OCI-LY7 (cell line): ENCODE results near the gene MACROD1. TPM values are rescaled to one million over a fixed set of nuclear protein-coding genes. Genes with fewer than 3 reads are reported as not detected.

Experiments
- BruUV-seq: library from RNA; stranded (reverse); fragments of 400-500 nt; replicated peaks from 2 replicates; lab custom pipeline; 2021; lab: Mats Ljungman, UMichigan
- CTCF ChIA-PET: fragments of 300-600 bp; sonication (Branson Sonifier 250); formaldehyde crosslinking; loops from one replicate; lab custom pipeline; 2022; ENCODE audit warnings: antibody characterized with exemption; ENCODE audit not compliant: unreplicated experiment; lab: Charles Lee
- POLR2A ChIA-PET: fragments of 300-600 bp; sonication (Branson Sonifier 250); formaldehyde crosslinking; loops from one replicate; lab custom pipeline; 2022; ENCODE audit warnings: antibody characterized with exemption; lab: Charles Lee
- DNase-seq: peaks from one replicate; pipeline ENCODE4 v3.0.0-alpha.2; 2015; ENCODE audit warnings: low spot score
- H2AFZ ChIP-seq: fragments of 200-600 bp; sonication (generic), shearing (Covaris generic); 2 replicates; pipeline ENCODE4 v1.6.1; 2014; ENCODE audit warnings: mild to moderate bottlenecking, antibody characterized with exemption, low read length, moderate library complexity
- H3K27ac ChIP-seq: fragments of 200-600 bp; sonication (generic); 2 replicates; pipeline ENCODE4 v1.5.1; 2014; ENCODE audit warnings: mixed run types, low read depth, mild to moderate bottlenecking, moderate library complexity, low read length, inconsistent platforms; ENCODE audit not compliant: poor library complexity, severe bottlenecking
- H3K36me3 ChIP-seq: fragments of 200-600 bp; sonication (generic); 2 replicates; pipeline ENCODE4 v1.6.1; 2014; ENCODE audit warnings: mild to moderate bottlenecking, antibody characterized with exemption, low read length, moderate library complexity, mixed read lengths; ENCODE audit not compliant: insufficient read depth
- H3K4me1 ChIP-seq: fragments of 200-600 bp; sonication (generic); 2 replicates; pipeline ENCODE4 v1.5.1; 2014; ENCODE audit warnings: mild to moderate bottlenecking, low read length; ENCODE audit not compliant: insufficient read depth, poor library complexity, severe bottlenecking
- H3K4me2 ChIP-seq: fragments of 200-600 bp; sonication (generic); 2 replicates; pipeline ENCODE4 v1.6.1; 2014; ENCODE audit warnings: mild to moderate bottlenecking, low read length
- H3K4me3 ChIP-seq: fragments of 200-600 bp; sonication (generic); 2 replicates; pipeline ENCODE4 v1.5.1; 2014; ENCODE audit warnings: mild to moderate bottlenecking, low read depth, low read length; ENCODE audit not compliant: poor library complexity, severe bottlenecking
- H3K79me2 ChIP-seq: fragments of 200-600 bp; sonication (generic); 2 replicates; pipeline ENCODE4 v1.6.1; 2016; ENCODE audit warnings: low read depth, mild to moderate bottlenecking, low read length, moderate library complexity, mixed read lengths; ENCODE audit not compliant: insufficient read depth
- H3K9me2 ChIP-seq: fragments of 200-600 bp; sonication (generic); 2 replicates; pipeline ENCODE4 v1.6.1; 2016; ENCODE audit warnings: mild to moderate bottlenecking, low read length, mixed read lengths; ENCODE audit not compliant: insufficient read depth
- H3K9me3 ChIP-seq: fragments of 200-600 bp; sonication (generic); 2 replicates; pipeline ENCODE4 v1.6.1; 2014; ENCODE audit warnings: mild to moderate bottlenecking, mixed run types, low read length, mixed read lengths
- H4K20me1 ChIP-seq: fragments of 200-600 bp; sonication (generic); 2 replicates; pipeline ENCODE4 v1.6.1; 2014; ENCODE audit warnings: mild to moderate bottlenecking, antibody characterized with exemption, low read length, moderate library complexity, mixed read lengths; ENCODE audit not compliant: insufficient read depth
- EZH2phosphoT487 ChIP-seq: fragments of 200-600 bp; sonication (generic); IDR thresholded peaks from 2 replicates; pipeline ENCODE4 v1.6.1; 2018; ENCODE audit warnings: low read depth, borderline replicate concordance, mild to moderate bottlenecking, mixed run types, antibody characterized with exemption, low read length, moderate library complexity, mixed read lengths
- intact Hi-C: fragments of 100-400 bp; cut with micrococcal nuclease; formaldehyde crosslinking; loops from one replicate; pipeline ENCODE4 v1.10.0; 2022; ENCODE audit not compliant: unreplicated experiment
- total RNA-seq, 2 experiments: library from RNA; depleted of rRNA in 1 of 2; stranded (reverse); fragments of >200 nt in 1 of 2; shearing (Covaris generic) in 1 of 2; gene quantifications; 2 replicates each; pipeline ENCODE4 v1.2.3, GENCODE V29; 2014 to 2022
- TF ChIP-seq, protein P1 (sequence below): fragments of 200-600 bp; sonication (generic); conservative IDR thresholded peaks from 2 replicates; pipeline ENCODE4 v1.5.1; 2014; ENCODE audit warnings: mild to moderate bottlenecking, antibody characterized with exemption, low read length, moderate library complexity, mixed read lengths

Gene MACROD1
- total RNA-seq, 2 experiments from 2014 or later = 14.7 to 25.4 TPM

DNA sequence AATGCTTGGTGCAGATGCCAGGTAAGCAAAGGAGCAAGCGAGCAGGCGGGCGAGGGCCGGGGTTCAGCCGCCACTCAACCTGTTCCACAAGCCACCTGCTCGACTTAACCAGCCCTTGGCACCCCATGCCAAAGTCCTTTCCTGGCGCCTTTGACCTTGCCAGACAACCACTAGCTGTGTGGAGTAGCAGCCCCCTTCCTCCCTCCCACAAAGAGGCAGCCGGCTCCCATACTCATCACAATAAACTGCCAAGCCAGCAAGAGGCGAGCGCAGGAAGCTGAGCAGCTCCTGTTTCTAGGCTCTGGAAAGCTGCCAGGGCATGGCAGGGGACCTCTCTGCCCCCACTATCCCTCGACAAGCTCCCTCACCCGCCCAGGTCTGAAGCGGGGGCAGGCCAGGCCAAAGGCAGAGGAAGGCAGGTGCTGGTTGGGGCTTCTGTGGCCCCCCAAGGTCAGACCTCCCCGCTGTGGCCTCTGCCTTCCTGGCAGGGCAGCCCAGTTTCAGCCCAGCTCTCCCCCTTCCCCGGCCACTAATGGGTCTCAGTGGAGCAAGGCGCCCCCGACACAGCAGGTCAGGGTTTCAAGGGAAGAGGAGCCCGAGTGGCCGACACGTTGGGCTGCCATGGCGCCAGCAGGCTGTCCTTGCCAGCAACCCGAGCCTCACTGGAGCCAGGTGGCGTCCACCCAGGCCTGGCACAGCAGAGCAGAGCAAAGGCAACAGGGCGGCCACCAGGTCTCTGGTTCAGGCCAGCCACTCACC, 15.3 kb downstream of the MACROD1 start:
- no TSS peak for BruUV-seq
- DNase-seq = no peak
- no peak overlapping the region for H3K4me3 ChIP-seq
- H4K20me1 ChIP-seq = no peaks in the 10 kb centered on the region
- H3K27ac ChIP-seq = no peak overlapping the region
- H3K9me2 ChIP-seq = no peaks in the 10 kb centered on the region
- no peaks in the 10 kb centered on the region for H3K79me2 ChIP-seq
- ChIA-PET CTCF (no interaction called here), POLR2A (no interaction called here)
- no peak for TF ChIP-seq EZH2phosphoT487
- TF ChIP-seq, protein P1, sequence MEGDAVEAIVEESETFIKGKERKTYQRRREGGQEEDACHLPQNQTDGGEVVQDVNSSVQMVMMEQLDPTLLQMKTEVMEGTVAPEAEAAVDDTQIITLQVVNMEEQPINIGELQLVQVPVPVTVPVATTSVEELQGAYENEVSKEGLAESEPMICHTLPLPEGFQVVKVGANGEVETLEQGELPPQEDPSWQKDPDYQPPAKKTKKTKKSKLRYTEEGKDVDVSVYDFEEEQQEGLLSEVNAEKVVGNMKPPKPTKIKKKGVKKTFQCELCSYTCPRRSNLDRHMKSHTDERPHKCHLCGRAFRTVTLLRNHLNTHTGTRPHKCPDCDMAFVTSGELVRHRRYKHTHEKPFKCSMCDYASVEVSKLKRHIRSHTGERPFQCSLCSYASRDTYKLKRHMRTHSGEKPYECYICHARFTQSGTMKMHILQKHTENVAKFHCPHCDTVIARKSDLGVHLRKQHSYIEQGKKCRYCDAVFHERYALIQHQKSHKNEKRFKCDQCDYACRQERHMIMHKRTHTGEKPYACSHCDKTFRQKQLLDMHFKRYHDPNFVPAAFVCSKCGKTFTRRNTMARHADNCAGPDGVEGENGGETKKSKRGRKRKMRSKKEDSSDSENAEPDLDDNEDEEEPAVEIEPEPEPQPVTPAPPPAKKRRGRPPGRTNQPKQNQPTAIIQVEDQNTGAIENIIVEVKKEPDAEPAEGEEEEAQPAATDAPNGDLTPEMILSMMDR = no peak
- H3K36me3 ChIP-seq = no peaks in the 10 kb centered on the region
- intact Hi-C loops = no loop called here
- no peak overlapping the region for H3K4me2 ChIP-seq
- H2AFZ ChIP-seq = no peak overlapping the region
- H3K4me1 ChIP-seq = no peaks in the 10 kb centered on the region
- no peaks in the 10 kb centered on the region for H3K9me3 ChIP-seq

DNA sequence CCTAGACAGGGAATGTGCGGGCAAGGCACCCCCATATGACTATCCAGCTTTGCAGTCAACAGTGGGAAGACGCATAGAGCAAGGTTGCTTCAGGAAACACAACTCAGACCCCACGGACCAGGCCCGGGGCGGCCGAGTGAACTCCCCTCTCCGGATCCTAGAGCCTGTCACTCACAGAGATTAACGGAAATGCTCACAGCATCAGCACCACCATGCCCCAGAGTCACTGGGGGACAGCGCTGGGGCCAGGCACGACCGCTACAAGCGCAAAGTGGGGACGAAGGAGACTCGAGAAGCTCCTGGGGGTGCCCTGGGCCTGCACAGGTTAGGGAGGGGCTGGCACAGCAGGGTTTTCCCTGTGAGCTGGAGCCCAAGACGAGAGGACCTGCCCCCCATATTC, 15.9 kb downstream of the MACROD1 start:
- Histone ChIP-seq H3K36me3 (no peaks in the 10 kb centered on the region), H3K4me1 (no peaks in the 10 kb centered on the region), H3K4me2 (no peak overlapping the region), H2AFZ (no peak overlapping the region), H4K20me1 (no peaks in the 10 kb centered on the region), H3K9me2 (no peaks in the 10 kb centered on the region), H3K27ac (no peak overlapping the region), H3K4me3 (no peak overlapping the region), H3K9me3 (no peaks in the 10 kb centered on the region), H3K79me2 (no peaks in the 10 kb centered on the region)
- DNase-seq = no peak
- no TSS peak for BruUV-seq
- ChIA-PET POLR2A (no interaction called here), CTCF (interaction anchor here (0.5 kb wide), 1 partner anchor 110 kb away, joined by 3 read pairs; no protein-coding TSS in a partner anchor)
- TF ChIP-seq, protein P1 = no peak
- intact Hi-C loops = no loop called here
